OCI-LY7 (cell line): ENCODE results near the gene TMEM123. TPM values are rescaled to one million over a fixed set of nuclear protein-coding genes. Genes with fewer than 3 reads are reported as not detected.

Experiments
- BruUV-seq: library from RNA; stranded (reverse); fragments of 400-500 nt; replicated peaks from 2 replicates; lab custom pipeline; 2021; lab: Mats Ljungman, UMichigan
- CTCF ChIA-PET: fragments of 300-600 bp; sonication (Branson Sonifier 250); formaldehyde crosslinking; loops from one replicate; lab custom pipeline; 2022; ENCODE audit warnings: antibody characterized with exemption; ENCODE audit not compliant: unreplicated experiment; lab: Charles Lee
- POLR2A ChIA-PET: fragments of 300-600 bp; sonication (Branson Sonifier 250); formaldehyde crosslinking; loops from one replicate; lab custom pipeline; 2022; ENCODE audit warnings: antibody characterized with exemption; lab: Charles Lee
- DNase-seq: peaks from one replicate; pipeline ENCODE4 v3.0.0-alpha.2; 2015; ENCODE audit warnings: low spot score
- H2AFZ ChIP-seq: fragments of 200-600 bp; sonication (generic), shearing (Covaris generic); 2 replicates; pipeline ENCODE4 v1.6.1; 2014; ENCODE audit warnings: mild to moderate bottlenecking, antibody characterized with exemption, low read length, moderate library complexity
- H3K27ac ChIP-seq: fragments of 200-600 bp; sonication (generic); 2 replicates; pipeline ENCODE4 v1.5.1; 2014; ENCODE audit warnings: mixed run types, low read depth, mild to moderate bottlenecking, moderate library complexity, low read length, inconsistent platforms; ENCODE audit not compliant: poor library complexity, severe bottlenecking
- H3K36me3 ChIP-seq: fragments of 200-600 bp; sonication (generic); 2 replicates; pipeline ENCODE4 v1.6.1; 2014; ENCODE audit warnings: mild to moderate bottlenecking, antibody characterized with exemption, low read length, moderate library complexity, mixed read lengths; ENCODE audit not compliant: insufficient read depth
- H3K4me1 ChIP-seq: fragments of 200-600 bp; sonication (generic); 2 replicates; pipeline ENCODE4 v1.5.1; 2014; ENCODE audit warnings: mild to moderate bottlenecking, low read length; ENCODE audit not compliant: insufficient read depth, poor library complexity, severe bottlenecking
- H3K4me2 ChIP-seq: fragments of 200-600 bp; sonication (generic); 2 replicates; pipeline ENCODE4 v1.6.1; 2014; ENCODE audit warnings: mild to moderate bottlenecking, low read length
- H3K4me3 ChIP-seq: fragments of 200-600 bp; sonication (generic); 2 replicates; pipeline ENCODE4 v1.5.1; 2014; ENCODE audit warnings: mild to moderate bottlenecking, low read depth, low read length; ENCODE audit not compliant: poor library complexity, severe bottlenecking
- H3K79me2 ChIP-seq: fragments of 200-600 bp; sonication (generic); 2 replicates; pipeline ENCODE4 v1.6.1; 2016; ENCODE audit warnings: low read depth, mild to moderate bottlenecking, low read length, moderate library complexity, mixed read lengths; ENCODE audit not compliant: insufficient read depth
- H3K9me2 ChIP-seq: fragments of 200-600 bp; sonication (generic); 2 replicates; pipeline ENCODE4 v1.6.1; 2016; ENCODE audit warnings: mild to moderate bottlenecking, low read length, mixed read lengths; ENCODE audit not compliant: insufficient read depth
- H3K9me3 ChIP-seq: fragments of 200-600 bp; sonication (generic); 2 replicates; pipeline ENCODE4 v1.6.1; 2014; ENCODE audit warnings: mild to moderate bottlenecking, mixed run types, low read length, mixed read lengths
- H4K20me1 ChIP-seq: fragments of 200-600 bp; sonication (generic); 2 replicates; pipeline ENCODE4 v1.6.1; 2014; ENCODE audit warnings: mild to moderate bottlenecking, antibody characterized with exemption, low read length, moderate library complexity, mixed read lengths; ENCODE audit not compliant: insufficient read depth
- CTCF ChIP-seq: fragments of 200-600 bp; sonication (generic); conservative IDR thresholded peaks from 2 replicates; pipeline ENCODE4 v1.5.1; 2014; ENCODE audit warnings: mild to moderate bottlenecking, antibody characterized with exemption, low read length, moderate library complexity, mixed read lengths
- EZH2phosphoT487 ChIP-seq: fragments of 200-600 bp; sonication (generic); IDR thresholded peaks from 2 replicates; pipeline ENCODE4 v1.6.1; 2018; ENCODE audit warnings: low read depth, borderline replicate concordance, mild to moderate bottlenecking, mixed run types, antibody characterized with exemption, low read length, moderate library complexity, mixed read lengths
- intact Hi-C: fragments of 100-400 bp; cut with micrococcal nuclease; formaldehyde crosslinking; loops from one replicate; pipeline ENCODE4 v1.10.0; 2022; ENCODE audit not compliant: unreplicated experiment
- total RNA-seq, 2 experiments: library from RNA; depleted of rRNA in 1 of 2; stranded (reverse); fragments of >200 nt in 1 of 2; shearing (Covaris generic) in 1 of 2; gene quantifications; 2 replicates each; pipeline ENCODE4 v1.2.3, GENCODE V29; 2014 to 2022

TMEM123 gene
- total RNA-seq, 2 experiments from 2014 or later: 127 to 232 TPM

DNA sequence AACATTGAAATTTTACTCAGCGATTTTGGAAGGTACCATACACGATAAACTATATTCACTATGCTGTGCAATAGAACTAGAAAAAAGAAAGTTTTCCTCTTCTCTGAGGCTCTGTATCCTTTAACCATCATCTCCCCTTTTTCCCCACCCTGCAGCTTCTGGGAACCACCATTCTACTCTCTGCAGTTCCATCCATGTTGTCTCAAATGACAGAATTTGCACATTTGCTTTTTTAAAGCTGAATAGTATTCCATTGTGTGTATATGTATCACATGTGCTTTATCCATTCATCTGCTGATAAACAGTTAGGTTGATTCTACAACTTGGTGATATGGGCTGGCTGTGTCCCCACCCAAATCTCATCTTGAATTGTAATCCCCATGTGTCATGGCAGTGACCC, 21.2 kb downstream of the TMEM123 start:
- H3K4me3 ChIP-seq: peak overlapping the region; percentile 47
- DNase-seq: no peak
- no TSS peak for BruUV-seq
- H3K4me2 ChIP-seq: peak overlapping the region; percentile 83
- peaks cover 77% of the 10 kb centered on the region for H3K36me3 ChIP-seq
- peaks cover 87% of the 10 kb centered on the region for H3K79me2 ChIP-seq
- POLR2A ChIA-PET: interaction anchor here (0.7 to 2.0 kb wide), 10 partner anchors 11 to 118 kb away, joined by 3 to 20 read pairs (median 9); no protein-coding TSS in a partner anchor
- peaks cover 47% of the 10 kb centered on the region for H3K9me3 ChIP-seq
- H3K27ac ChIP-seq: peak overlapping the region; percentile 98
- no peaks in the 10 kb centered on the region for H3K9me2 ChIP-seq
- no peaks in the 10 kb centered on the region for H4K20me1 ChIP-seq
- peaks cover 55% of the 10 kb centered on the region for H3K4me1 ChIP-seq
- TF ChIP-seq EZH2phosphoT487 (no peak), CTCF (no peak)
- intact Hi-C loops: no loop called here
- CTCF ChIA-PET: interaction anchor here (1.3 kb wide), 1 partner anchor 20 kb away, joined by 5 read pairs; no protein-coding TSS in a partner anchor
- no peak overlapping the region for H2AFZ ChIP-seq

DNA sequence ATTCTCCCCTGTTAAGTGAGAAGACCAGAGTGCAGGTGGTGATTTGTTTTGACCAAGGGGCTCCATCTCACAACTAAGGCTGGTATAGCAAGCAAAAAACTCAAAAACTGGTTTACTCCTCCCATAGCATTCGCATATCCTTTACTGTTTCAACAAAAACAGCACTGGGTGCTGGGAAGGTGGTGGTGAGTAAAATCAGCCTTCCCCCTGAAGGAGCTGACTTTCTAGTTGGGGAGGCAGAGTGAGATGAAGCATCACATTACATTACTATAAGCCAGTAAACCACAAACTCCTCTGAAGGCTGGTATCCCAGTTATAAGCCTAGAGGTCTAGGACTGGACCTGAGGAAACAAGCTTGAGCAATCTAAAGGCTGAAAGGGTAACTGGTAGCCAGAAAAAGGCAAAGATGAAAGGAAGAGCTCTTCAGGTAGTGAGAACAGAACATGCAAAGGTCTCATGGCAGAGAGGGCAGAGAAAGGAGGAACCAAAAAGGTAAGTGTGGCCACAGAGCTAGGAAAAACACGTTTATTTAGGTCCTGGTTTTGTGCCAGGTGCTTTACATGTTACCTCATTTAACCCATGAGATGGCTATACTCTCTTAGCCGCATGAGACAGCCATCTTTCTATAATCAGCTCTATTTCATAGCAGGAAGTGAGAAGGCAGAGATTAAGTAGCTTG, 22.3 kb downstream of the TMEM123 start:
- CTCF ChIA-PET: interaction anchor here (0.5 to 1.3 kb wide), 6 partner anchors 9 to 134 kb away, joined by 3 to 5 read pairs (median 3); no protein-coding TSS in a partner anchor
- Histone ChIP-seq H3K4me3 (peak overlapping the region; percentile 51), H3K27ac (peak overlapping the region; percentile 98)

More for the DNA sequence above, 22.3 kb downstream of the TMEM123 start:
- BruUV-seq: no TSS peak
- no peak overlapping the region for H2AFZ ChIP-seq
- peak; percentile 95 for DNase-seq
- POLR2A ChIA-PET: interaction anchor here (0.6 to 2.0 kb wide), 24 partner anchors 10 to 204 kb away, joined by 3 to 20 read pairs (median 4); partner anchors contain the start of gene TMEM123
- H3K4me2 ChIP-seq: peak overlapping the region; percentile 83
- H3K79me2 ChIP-seq: peaks cover 87% of the 10 kb centered on the region
- no peaks in the 10 kb centered on the region for H3K9me2 ChIP-seq
- intact Hi-C loops: loop anchor here (1.0 kb wide), 5 partner anchors 21 to 113 kb away; partner anchors contain the start of gene BIRC3
- H3K4me1 ChIP-seq: peaks cover 66% of the 10 kb centered on the region
- H4K20me1 ChIP-seq: no peaks in the 10 kb centered on the region
- TF ChIP-seq CTCF (0 out of 2 replicates have a peak, but pooled peaks have one; percentile 39), EZH2phosphoT487 (no peak)
- H3K36me3 ChIP-seq: peaks cover 75% of the 10 kb centered on the region
- peaks cover 41% of the 10 kb centered on the region for H3K9me3 ChIP-seq
